DOHH2 (cell line): Measurements from ENCODE around the gene HSBP1L1.

Experiments used
- H3F3A ChIP-seq: fragments of 200-600 bp; sonication (generic), shearing (Covaris generic); 2 replicates; pipeline ENCODE4 v1.6.0; 2016; ENCODE audit warnings: antibody characterized with exemption, mild to moderate bottlenecking; ENCODE audit not compliant: control insufficient read depth, insufficient read depth
- H3K27ac ChIP-seq: fragments of 200-600 bp; sonication (generic); 2 replicates; pipeline ENCODE4 v1.5.1; 2014; ENCODE audit warnings: low read depth, mild to moderate bottlenecking, low read length, moderate library complexity
- H3K27me3 ChIP-seq: fragments of 200-600 bp; sonication (generic); 2 replicates; pipeline ENCODE4 v1.6.1; 2014; ENCODE audit warnings: mild to moderate bottlenecking, low read length, mixed read lengths; ENCODE audit not compliant: control insufficient read depth
- H3K36me3 ChIP-seq: fragments of 200-600 bp; sonication (generic); 2 replicates; pipeline ENCODE4 v1.6.1; 2014; ENCODE audit warnings: mild to moderate bottlenecking, low read length, moderate library complexity, mixed read lengths; ENCODE audit not compliant: control insufficient read depth
- H3K4me1 ChIP-seq: fragments of 200-600 bp; sonication (generic); 2 replicates; pipeline ENCODE4 v1.6.1; 2014; ENCODE audit warnings: mild to moderate bottlenecking, low read length, mixed read lengths; ENCODE audit not compliant: control insufficient read depth
- H3K4me2 ChIP-seq: fragments of 200-600 bp; sonication (generic); 2 replicates; pipeline ENCODE4 v1.6.0; 2014; ENCODE audit warnings: mild to moderate bottlenecking, low read length, moderate library complexity
- H3K4me3 ChIP-seq: fragments of 200-600 bp; sonication (generic); 2 replicates; pipeline ENCODE4 v1.5.1; 2014; ENCODE audit warnings: mild to moderate bottlenecking, low read length, mixed read lengths
- H3K79me2 ChIP-seq: fragments of 200-600 bp; sonication (generic); 2 replicates; pipeline ENCODE4 v1.6.1; 2014; ENCODE audit warnings: mild to moderate bottlenecking, low read length, mixed read lengths; ENCODE audit not compliant: control insufficient read depth
- H3K9me2 ChIP-seq: fragments of 200-600 bp; sonication (generic); replicated peaks from 2 replicates; pipeline ENCODE4 v1.6.1; 2014; ENCODE audit warnings: mild to moderate bottlenecking, low read length, mixed read lengths; ENCODE audit not compliant: control insufficient read depth
- H3K9me3 ChIP-seq: fragments of 200-600 bp; sonication (generic); 2 replicates; pipeline ENCODE4 v1.6.1; 2014; ENCODE audit warnings: antibody characterized with exemption, low read length, mixed read lengths; ENCODE audit not compliant: control insufficient read depth, insufficient read depth
- H4K20me1 ChIP-seq: fragments of 200-600 bp; sonication (generic); 2 replicates; pipeline ENCODE4 v1.6.0; 2014; ENCODE audit warnings: low read depth, mild to moderate bottlenecking, antibody characterized with exemption, low read length, moderate library complexity; ENCODE audit not compliant: control insufficient read depth, insufficient read depth
- CTCF ChIP-seq: fragments of 200-600 bp; sonication (generic); IDR thresholded peaks from one replicate; pipeline ENCODE4 v1.5.1; 2014; ENCODE audit warnings: antibody characterized with exemption, mild to moderate bottlenecking, low read depth, low read length; ENCODE audit not compliant: poor library complexity, severe bottlenecking
- EZH2phosphoT487 ChIP-seq: fragments of 200-600 bp; sonication (generic); IDR thresholded peaks from 2 replicates; pipeline ENCODE4 v1.6.1; 2017; ENCODE audit warnings: borderline replicate concordance, mild to moderate bottlenecking, antibody characterized with exemption, low read length, moderate library complexity, mixed read lengths

Gene HSBP1L1

DNA sequence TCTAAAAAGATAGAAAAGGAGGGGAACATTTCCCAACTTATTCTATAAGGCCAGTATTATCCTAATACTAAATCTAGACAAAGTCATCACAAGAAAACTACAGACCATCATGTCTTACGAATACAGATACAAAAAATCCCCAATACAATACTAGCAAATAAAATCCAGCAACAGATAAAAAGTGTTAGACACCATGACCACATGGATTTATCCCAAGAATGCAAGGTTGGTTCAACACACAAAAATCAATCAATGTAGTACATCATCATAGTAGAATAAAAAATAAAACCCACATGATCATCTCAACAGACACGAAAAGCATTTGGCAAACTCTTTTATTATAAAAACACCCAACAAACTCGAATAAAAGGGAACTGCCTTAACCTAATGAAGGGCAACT lies 31.5 kb upstream of the HSBP1L1 start:
- Histone ChIP-seq H3K9me3 (peaks cover 24% of the 10 kb centered on the region), H3K27ac (no peak overlapping the region), H3K4me1 (no peaks in the 10 kb centered on the region), H3K79me2 (peaks cover 87% of the 10 kb centered on the region), H4K20me1 (no peaks in the 10 kb centered on the region), H3K36me3 (peaks cover 72% of the 10 kb centered on the region), H3K9me2 (no peaks in the 10 kb centered on the region), H3K4me2 (no peak overlapping the region), H3K27me3 (no peaks in the 10 kb centered on the region), H3F3A (no peaks in the 10 kb centered on the region), H3K4me3 (no peak overlapping the region)
- TF ChIP-seq CTCF: no peak
- TF ChIP-seq EZH2phosphoT487: no peak

DNA sequence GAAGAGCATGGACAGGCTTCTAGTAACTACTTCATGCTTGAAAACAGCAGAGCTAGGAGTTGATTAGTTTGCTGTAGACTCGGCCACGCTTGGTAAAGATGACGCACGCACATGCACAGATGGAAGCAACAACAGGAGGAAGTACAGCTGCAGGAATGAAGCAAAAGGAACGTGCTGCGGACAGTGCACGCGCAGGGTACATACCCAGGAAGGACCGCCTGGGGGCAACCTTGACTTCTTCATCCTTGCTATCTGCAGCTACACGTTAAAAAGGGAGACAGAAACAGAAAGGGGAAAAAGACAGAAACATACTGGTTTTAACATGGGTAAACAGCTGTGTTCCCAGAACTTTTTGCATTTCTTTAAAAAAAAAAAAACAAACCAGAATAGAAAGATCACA lies 30.7 kb upstream of the HSBP1L1 start:
- peaks cover 87% of the 10 kb centered on the region for H3K79me2 ChIP-seq
- no peak for TF ChIP-seq EZH2phosphoT487
- no peak for TF ChIP-seq CTCF
- H3K9me2 ChIP-seq: no peaks in the 10 kb centered on the region
- peaks cover 24% of the 10 kb centered on the region for H3K9me3 ChIP-seq
- no peaks in the 10 kb centered on the region for H3K4me1 ChIP-seq
- H3K4me2 ChIP-seq: no peak overlapping the region
- no peak overlapping the region for H3K4me3 ChIP-seq
- H3K36me3 ChIP-seq: peaks cover 71% of the 10 kb centered on the region
- H3F3A ChIP-seq: no peaks in the 10 kb centered on the region
- H3K27me3 ChIP-seq: no peaks in the 10 kb centered on the region
- H4K20me1 ChIP-seq: no peaks in the 10 kb centered on the region
- no peak overlapping the region for H3K27ac ChIP-seq

DNA sequence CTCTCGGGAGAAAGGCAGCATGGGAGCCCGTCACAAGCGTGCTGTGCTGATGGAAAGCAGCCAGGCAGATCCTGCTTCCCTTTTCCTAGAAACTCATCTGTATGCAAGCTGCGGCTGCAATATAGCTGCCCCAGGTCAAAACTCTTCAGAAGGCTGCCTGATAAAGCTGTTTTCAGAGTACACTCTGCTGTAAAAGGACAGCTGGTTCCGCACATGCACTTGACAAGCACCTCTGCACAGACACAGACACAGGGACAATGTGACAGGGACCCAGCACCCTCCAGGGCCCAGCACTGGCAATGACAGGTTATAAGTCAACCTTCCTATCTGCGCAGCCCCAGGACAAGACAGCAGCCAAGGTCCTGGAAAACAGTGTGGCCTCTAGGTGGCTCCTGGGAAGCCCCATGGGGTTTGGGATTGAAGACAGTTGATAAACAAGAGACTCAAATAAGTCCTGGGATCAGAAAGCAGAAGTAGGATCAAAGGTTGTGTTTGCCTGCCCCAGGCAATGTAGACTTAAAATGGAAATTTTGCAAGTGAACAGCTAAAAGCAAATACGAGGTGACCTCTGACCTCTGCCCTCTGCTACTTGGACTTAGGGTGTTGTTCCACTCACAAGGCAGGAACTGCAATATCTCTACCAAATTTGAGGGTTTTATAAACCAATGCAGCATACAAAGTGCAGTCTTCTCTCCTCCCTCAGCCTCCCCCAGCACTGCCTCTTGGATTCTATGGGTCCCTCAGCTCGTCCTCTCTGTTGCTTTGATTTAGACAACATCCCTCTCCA lies 29.9 kb upstream of the HSBP1L1 start:
- H3K4me3 ChIP-seq: no peak overlapping the region
- H4K20me1 ChIP-seq: peaks cover 5% of the 10 kb centered on the region; the same call in 1 of the 2 replicates
- H3K9me2 ChIP-seq: no peaks in the 10 kb centered on the region
- no peak overlapping the region for H3K4me2 ChIP-seq
- H3K27ac ChIP-seq: no peak overlapping the region
- H3F3A ChIP-seq: no peaks in the 10 kb centered on the region
- peaks cover 19% of the 10 kb centered on the region for H3K9me3 ChIP-seq
- no peaks in the 10 kb centered on the region for H3K27me3 ChIP-seq
- peaks cover 68% of the 10 kb centered on the region for H3K36me3 ChIP-seq
- no peak for TF ChIP-seq EZH2phosphoT487
- no peak for TF ChIP-seq CTCF
- H3K4me1 ChIP-seq: no peaks in the 10 kb centered on the region
- peaks cover 86% of the 10 kb centered on the region for H3K79me2 ChIP-seq
